Ishikawa (cell line): Measurements from ENCODE around the gene PAK6.
A peak's percentile ranks its signal among the peaks of the same experiment; 100 is the strongest.

Source experiments
- CEBPB ChIP-seq: IDR thresholded peaks from 2 replicates; pipeline ENCODE4 v1.6.1; 2012
- CREB1 ChIP-seq: IDR thresholded peaks from 2 replicates; pipeline ENCODE4 v1.6.1; 2012; ENCODE audit warnings: low read depth
- EGR1 ChIP-seq: IDR thresholded peaks from 2 replicates; pipeline ENCODE4 v1.6.1; 2012
- EP300 ChIP-seq: IDR thresholded peaks from 2 replicates; pipeline ENCODE4 v1.6.1; 2012; ENCODE audit warnings: borderline replicate concordance
- FOXM1 ChIP-seq: IDR thresholded peaks from 2 replicates; pipeline ENCODE4 v1.6.1; 2012; ENCODE audit warnings: low read depth, borderline replicate concordance
- MAX ChIP-seq: IDR thresholded peaks from 2 replicates; pipeline ENCODE4 v1.6.1; 2012
- NFIC ChIP-seq: IDR thresholded peaks from 2 replicates; pipeline ENCODE4 v1.6.1; 2012
- RAD21 ChIP-seq: IDR thresholded peaks from 2 replicates; pipeline ENCODE4 v1.6.1; 2012; ENCODE audit warnings: low read depth
- REST ChIP-seq: IDR thresholded peaks from 2 replicates; pipeline ENCODE4 v1.6.1; 2012; ENCODE audit warnings: low read depth, mild to moderate bottlenecking
- TAF1 ChIP-seq: IDR thresholded peaks from 2 replicates; pipeline ENCODE4 v1.6.1; 2012; ENCODE audit warnings: low read depth, mild to moderate bottlenecking
- TCF12 ChIP-seq: IDR thresholded peaks from 2 replicates; pipeline ENCODE4 v1.6.1; 2012; ENCODE audit warnings: low read depth
- TEAD4 ChIP-seq: IDR thresholded peaks from 2 replicates; pipeline ENCODE4 v1.6.1; 2012
- YY1 ChIP-seq: IDR thresholded peaks from 2 replicates; pipeline ENCODE4 v1.6.1; 2012; ENCODE audit warnings: low read depth
- TF ChIP-seq, protein P1 (sequence below): IDR thresholded peaks from 2 replicates; pipeline ENCODE4 v1.6.1; 2012

Gene PAK6

GRCh38 chr15:40309344-40309862 lies 70.5 kb downstream of the PAK6 start:
- TF ChIP-seq RAD21 (no peak), TCF12 (no peak), CEBPB (no peak), MAX (no peak), TAF1 (no peak), EGR1 (no peak)

DNA sequence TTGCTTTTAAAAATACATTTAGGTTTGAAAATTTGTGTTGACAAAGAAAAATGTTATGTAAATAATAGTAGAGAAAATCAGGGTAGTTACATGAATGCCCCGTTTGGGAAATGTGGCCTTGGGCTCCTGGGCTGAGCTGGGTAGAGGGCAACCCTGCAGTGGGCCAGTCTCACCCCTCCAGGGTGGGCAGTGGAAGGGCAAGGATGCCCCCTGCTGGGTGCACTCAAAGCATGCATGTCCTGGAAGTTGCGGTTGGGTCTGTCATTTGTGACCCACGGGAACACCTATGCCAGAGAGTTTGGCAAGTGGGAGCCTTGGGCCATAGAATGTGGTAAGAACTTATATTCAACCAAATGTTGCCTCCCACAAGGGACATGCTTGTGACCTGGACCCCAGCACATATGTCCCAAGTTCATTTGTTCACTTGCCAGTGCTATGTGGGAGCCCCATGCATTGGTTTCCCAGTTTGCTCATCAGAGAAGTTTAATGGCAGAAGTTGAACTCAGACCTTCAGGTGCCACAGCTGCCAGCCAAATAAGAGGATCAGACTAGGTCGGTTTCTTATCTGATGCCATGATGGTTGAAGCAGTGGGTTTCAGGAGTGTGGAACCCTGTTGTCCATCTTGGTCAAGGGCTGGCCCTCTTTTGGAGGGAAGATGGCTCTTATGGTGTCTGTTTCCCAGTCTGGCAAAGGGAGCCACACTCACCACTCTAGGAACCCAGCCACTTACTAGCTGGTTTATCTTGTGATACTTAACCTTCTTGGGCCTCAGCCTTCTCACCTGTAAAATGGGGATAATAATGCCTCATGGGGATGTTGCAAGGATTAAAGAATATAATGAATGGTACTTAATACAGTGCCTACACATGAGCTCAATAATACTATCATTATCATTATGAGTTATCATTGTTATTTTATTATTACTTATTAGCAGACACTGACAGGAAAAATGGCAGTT lies 71.4 kb downstream of the PAK6 start:
- TF ChIP-seq FOXM1 (no peak), RAD21 (peak; percentile 93)

GRCh38 chr15:40310993-40311392 lies 72.1 kb downstream of the PAK6 start:
- TF ChIP-seq EP300 = no peak
- TF ChIP-seq MAX = no peak
- TF ChIP-seq TEAD4 = no peak
- no peak for TF ChIP-seq REST
- TF ChIP-seq FOXM1 = no peak
- TF ChIP-seq, protein P1, sequence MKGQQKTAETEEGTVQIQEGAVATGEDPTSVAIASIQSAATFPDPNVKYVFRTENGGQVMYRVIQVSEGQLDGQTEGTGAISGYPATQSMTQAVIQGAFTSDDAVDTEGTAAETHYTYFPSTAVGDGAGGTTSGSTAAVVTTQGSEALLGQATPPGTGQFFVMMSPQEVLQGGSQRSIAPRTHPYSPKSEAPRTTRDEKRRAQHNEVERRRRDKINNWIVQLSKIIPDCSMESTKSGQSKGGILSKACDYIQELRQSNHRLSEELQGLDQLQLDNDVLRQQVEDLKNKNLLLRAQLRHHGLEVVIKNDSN = no peak
- TF ChIP-seq NFIC = no peak
- no peak for TF ChIP-seq YY1

DNA sequence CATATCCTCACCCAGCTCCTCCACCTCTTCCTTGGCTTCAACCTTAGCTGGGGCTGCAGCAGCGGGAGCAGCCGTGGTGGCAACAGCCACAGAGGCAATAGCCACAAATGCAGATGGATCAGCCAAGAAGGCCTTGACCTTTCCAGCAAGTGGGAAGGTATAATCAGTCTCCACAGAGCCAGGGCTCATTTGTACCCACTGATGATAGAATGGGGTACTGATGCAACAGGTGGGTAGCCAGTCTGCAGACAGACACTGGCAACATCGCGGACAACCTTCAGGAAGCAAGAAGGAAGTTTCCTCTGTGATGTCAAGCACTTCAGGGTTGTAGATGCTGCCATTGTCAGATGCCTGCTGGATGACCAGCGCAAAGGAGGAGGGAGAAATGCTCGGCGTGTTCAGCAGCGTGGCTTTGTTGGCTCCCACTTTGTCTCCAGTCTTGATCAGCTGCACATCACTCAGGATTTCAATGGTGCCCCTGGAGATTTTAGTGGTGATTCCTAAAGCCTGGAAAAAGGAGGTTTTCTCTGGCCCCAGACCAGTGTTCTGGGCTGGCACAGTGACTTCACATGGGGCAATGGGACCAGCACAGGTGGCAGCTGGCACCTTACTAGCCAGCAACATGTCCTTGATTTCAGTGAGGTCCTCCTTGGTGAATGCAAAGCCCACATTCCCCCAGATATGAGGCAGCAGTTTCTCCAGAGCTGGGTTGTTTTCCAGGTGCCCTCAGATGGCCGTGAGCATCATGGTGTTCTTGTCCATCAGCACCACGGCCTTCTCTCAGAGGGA lies 73.7 kb downstream of the PAK6 start:
- TF ChIP-seq RAD21 (no peak), REST (no peak), EGR1 (no peak), CREB1 (no peak), TCF12 (no peak), EP300 (no peak), FOXM1 (no peak)
- TF ChIP-seq, protein P1 = no peak

GRCh38 chr15:40313531-40314398 lies 74.9 kb downstream of the PAK6 start:
- TF ChIP-seq TEAD4 (no peak), CEBPB (no peak), FOXM1 (no peak), CREB1 (no peak), NFIC (peak; percentile 70), YY1 (no peak), RAD21 (no peak)
